ENCODE results near the gene TBC1D22A. TPM values are rescaled to one million over a fixed set of nuclear protein-coding genes. Genes with fewer than 3 reads are reported as not detected.

Gene TBC1D22A
- total RNA-seq, 2 experiments from 2014 or later: 22.3 to 43.9 TPM

DNA sequence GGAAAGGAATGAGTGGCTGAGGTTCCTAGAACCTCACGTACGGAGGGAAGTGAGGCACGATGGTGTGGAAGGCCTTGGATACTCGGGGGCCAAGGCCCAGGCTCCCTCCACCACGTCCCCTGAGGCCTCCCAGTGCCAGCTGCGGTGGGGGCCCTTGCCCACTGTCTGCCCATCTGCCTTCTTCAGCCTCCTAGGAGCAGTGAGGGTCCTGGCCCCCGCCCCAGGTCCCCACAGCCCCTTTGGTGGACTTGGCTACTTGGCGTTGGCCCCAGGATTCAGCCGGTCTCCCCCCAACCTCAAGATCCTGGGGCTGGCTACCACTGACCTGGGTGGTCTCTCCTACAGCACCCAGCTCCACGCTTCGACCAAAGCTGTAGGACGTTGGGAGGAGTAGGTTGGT lies 373.6 kb downstream of the TBC1D22A start:
- Histone ChIP-seq H3K27ac (ENCODE audit: low read depth, low read length, poor library complexity, severe bottlenecking) (no peak overlapping the region), H3K79me2 (ENCODE audit: insufficient read depth, low read depth, low read length) (no peaks in the 10 kb centered on the region), H3K4me3 (ENCODE audit: low read depth, low read length, poor library complexity, severe bottlenecking) (no peak overlapping the region), H3K9me2 (ENCODE audit: insufficient read depth, low read length) (no peaks in the 10 kb centered on the region), H3K4me1 (ENCODE audit: insufficient read depth, low read length, poor library complexity, severe bottlenecking) (no peaks in the 10 kb centered on the region), H3K4me2 (ENCODE audit: low read length) (no peak overlapping the region), H3K9me3 (ENCODE audit: low read length) (no peaks in the 10 kb centered on the region), H2AFZ (ENCODE audit: low read length) (no peak overlapping the region), H4K20me1 (ENCODE audit: insufficient read depth, low read length) (no peaks in the 10 kb centered on the region), H3K36me3 (ENCODE audit: insufficient read depth, low read length) (no peaks in the 10 kb centered on the region)
- no peak for DNase-seq (ENCODE audit: low spot score)
- ChIA-PET CTCF (ENCODE audit: unreplicated experiment) (no interaction called here), POLR2A (no interaction called here)
- TF ChIP-seq CTCF (conservative IDR thresholded peaks at IDR 0.05; ENCODE audit: low read length) (no peak), EZH2phosphoT487 (IDR thresholded peaks at IDR 0.05; ENCODE audit: borderline replicate concordance, low read depth, low read length) (no peak)
- intact Hi-C loops (cut with micrococcal nuclease; ENCODE audit: unreplicated experiment): no loop called here
- BruUV-seq (replicated peaks): no TSS peak

DNA sequence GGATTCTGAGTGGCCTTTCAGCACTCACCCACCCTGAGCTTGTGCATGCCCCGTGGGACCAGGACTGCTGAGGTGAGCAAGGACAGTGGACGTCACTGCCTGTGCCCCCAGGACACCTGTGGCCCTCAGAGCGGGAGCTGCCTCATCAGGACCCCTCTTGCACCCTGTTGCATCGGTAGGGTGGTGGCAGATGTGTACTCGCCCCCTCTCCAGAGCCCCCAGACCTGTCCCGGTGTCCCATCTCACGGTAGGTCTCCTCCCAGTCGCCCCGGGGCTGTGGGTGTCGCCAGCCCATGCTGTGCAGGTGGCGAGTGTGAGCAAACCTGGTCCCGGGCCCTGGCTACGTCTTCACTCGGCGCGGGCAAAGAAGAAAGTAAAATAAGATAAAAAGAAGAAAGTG lies 374.2 kb downstream of the TBC1D22A start:
- Histone ChIP-seq H3K9me3 (ENCODE audit: low read length) (no peaks in the 10 kb centered on the region), H4K20me1 (ENCODE audit: insufficient read depth, low read length) (no peaks in the 10 kb centered on the region), H3K4me1 (ENCODE audit: insufficient read depth, low read length, poor library complexity, severe bottlenecking) (no peaks in the 10 kb centered on the region), H3K27ac (ENCODE audit: low read depth, low read length, poor library complexity, severe bottlenecking) (no peak overlapping the region), H2AFZ (ENCODE audit: low read length) (no peak overlapping the region), H3K36me3 (ENCODE audit: insufficient read depth, low read length) (no peaks in the 10 kb centered on the region), H3K9me2 (ENCODE audit: insufficient read depth, low read length) (no peaks in the 10 kb centered on the region), H3K4me3 (ENCODE audit: low read depth, low read length, poor library complexity, severe bottlenecking) (no peak overlapping the region), H3K79me2 (ENCODE audit: insufficient read depth, low read depth, low read length) (no peaks in the 10 kb centered on the region), H3K4me2 (ENCODE audit: low read length) (no peak overlapping the region)
- intact Hi-C loops (cut with micrococcal nuclease; ENCODE audit: unreplicated experiment): no loop called here
- ChIA-PET CTCF (ENCODE audit: unreplicated experiment) (no interaction called here), POLR2A (no interaction called here)
- no TSS peak for BruUV-seq (replicated peaks)
- TF ChIP-seq EZH2phosphoT487 (IDR thresholded peaks at IDR 0.05; ENCODE audit: borderline replicate concordance, low read depth, low read length) (no peak), CTCF (conservative IDR thresholded peaks at IDR 0.05; ENCODE audit: low read length) (no peak)
- no peak for DNase-seq (ENCODE audit: low spot score)

- DNase-seq (ENCODE audit: low spot score): no peak
- H3K36me3 ChIP-seq (ENCODE audit: insufficient read depth, low read length): no peaks in the 10 kb centered on the region
- intact Hi-C loops (cut with micrococcal nuclease; ENCODE audit: unreplicated experiment): no loop called here
- CTCF ChIA-PET (ENCODE audit: unreplicated experiment): no interaction called here
- POLR2A ChIA-PET: no interaction called here
- H3K4me1 ChIP-seq (ENCODE audit: insufficient read depth, low read length, poor library complexity, severe bottlenecking): no peaks in the 10 kb centered on the region
- H3K27ac ChIP-seq (ENCODE audit: low read depth, low read length, poor library complexity, severe bottlenecking): no peak overlapping the region
- no peaks in the 10 kb centered on the region for H3K9me3 ChIP-seq (ENCODE audit: low read length)
- H3K9me2 ChIP-seq (ENCODE audit: insufficient read depth, low read length): no peaks in the 10 kb centered on the region
- no peaks in the 10 kb centered on the region for H4K20me1 ChIP-seq (ENCODE audit: insufficient read depth, low read length)
- no peak overlapping the region for H3K4me2 ChIP-seq (ENCODE audit: low read length)
- no peaks in the 10 kb centered on the region for H3K79me2 ChIP-seq (ENCODE audit: insufficient read depth, low read depth, low read length)
- H2AFZ ChIP-seq (ENCODE audit: low read length): no peak overlapping the region
- no TSS peak for BruUV-seq (replicated peaks)
- TF ChIP-seq CTCF (conservative IDR thresholded peaks at IDR 0.05; ENCODE audit: low read length) (no peak), EZH2phosphoT487 (IDR thresholded peaks at IDR 0.05; ENCODE audit: borderline replicate concordance, low read depth, low read length) (no peak)
- no peak overlapping the region for H3K4me3 ChIP-seq (ENCODE audit: low read depth, low read length, poor library complexity, severe bottlenecking)
These were observed 376.8 kb downstream of the TBC1D22A start for GRCh38 chr22:47139013-47139789.

Data from OCI-LY7 (cell line).